ENCODE results near the gene ABCG1. TPM values are rescaled to one million over a fixed set of nuclear protein-coding genes. Genes with fewer than 3 reads are reported as not detected.

The ABCG1 gene
- total and polyA plus RNA-seq, 2 of the 4 experiments (the other 2 are of a cell fraction): 0.19 to 0.36 TPM

DNA sequence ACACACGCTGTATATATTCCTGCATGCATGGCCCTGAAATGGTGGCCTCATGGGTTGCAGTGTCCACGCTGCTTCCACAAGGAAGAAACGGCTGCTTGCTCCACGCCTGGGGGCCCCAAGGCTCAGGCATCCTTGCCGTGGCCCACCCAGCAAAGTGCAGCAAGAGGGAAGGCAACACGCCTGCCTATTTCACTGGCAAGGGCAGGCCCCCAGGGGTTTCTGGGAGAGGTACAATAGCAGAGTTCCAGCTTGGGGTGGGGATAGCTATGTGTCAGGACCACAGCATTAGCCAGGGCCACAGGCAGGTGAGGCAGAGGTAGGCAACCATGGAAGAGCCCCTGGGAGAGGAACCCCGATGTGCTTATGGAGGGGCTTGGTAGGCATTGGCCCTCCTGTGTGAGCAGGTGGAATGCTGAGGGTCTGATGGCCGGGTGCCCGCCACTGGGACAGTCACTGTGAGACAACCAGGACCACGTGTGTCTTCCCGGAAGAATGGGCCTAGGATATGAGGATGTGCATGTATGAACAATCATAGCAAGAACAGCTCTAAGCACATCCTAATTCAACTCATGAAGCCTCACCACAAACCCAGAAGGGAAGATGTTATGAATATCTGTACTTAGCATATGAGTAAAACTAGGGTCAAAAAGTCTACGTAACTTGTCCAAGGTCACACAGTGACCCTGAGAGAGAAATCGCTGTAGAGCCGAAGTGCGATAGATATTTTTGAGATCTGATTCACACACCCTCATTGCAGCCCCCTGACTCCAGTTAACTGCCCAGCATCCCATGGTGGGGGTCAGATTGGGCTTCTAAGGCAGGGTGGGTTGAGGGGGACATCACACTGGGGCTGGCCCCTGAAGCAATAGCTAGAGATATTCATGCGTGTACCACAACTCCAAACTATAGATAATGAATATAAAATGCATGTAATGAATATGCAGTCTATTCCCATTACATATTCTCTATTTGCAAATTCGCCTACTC is 120.1 kb downstream of the ABCG1 start:
- no peak overlapping the region for H4K5ac ChIP-seq (ENCODE audit: low read depth, low read length)
- no peak overlapping the region for H3K14ac ChIP-seq (replicated peaks; ENCODE audit: low read depth, low read length)
- in situ Hi-C loops (cut with MboI; ENCODE audit: low sequenced_read_pairs): no loop called here
- H3K27me3 ChIP-seq (ENCODE audit: control insufficient read depth, insufficient read depth, low read length): peaks cover 14% of the 10 kb centered on the region
- no peaks in the 10 kb centered on the region; the same call in 1 of the 2 replicates for H3K9me1 ChIP-seq (ENCODE audit: insufficient read depth, low read length)
- no peak overlapping the region for H3K23ac ChIP-seq (ENCODE audit: low read depth, low read length)
- H3K18ac ChIP-seq (ENCODE audit: low read depth, low read length): no peak overlapping the region
- H3K4ac ChIP-seq (ENCODE audit: low read depth, low read length): no peak overlapping the region
- H3K79me1 ChIP-seq (ENCODE audit: low read depth in 1 of 2, low read length in 2 of 2): no peaks in the 10 kb centered on the region
- no peak overlapping the region for H2AFZ ChIP-seq (replicated peaks; ENCODE audit: low read length, poor library complexity)
- H4K8ac ChIP-seq (ENCODE audit: low read depth in 2 of 2, low read length in 2 of 2): no peak overlapping the region
- no peak overlapping the region for H3K4me2 ChIP-seq (ENCODE audit: low read depth, low read length)
- ATAC-seq (ENCODE audit: low read depth): no peak
- H3K9me3 ChIP-seq (ENCODE audit: control insufficient read depth, insufficient read depth, low read length): no peaks in the 10 kb centered on the region
- H2AK5ac ChIP-seq (ENCODE audit: low read depth, low read length): no peak overlapping the region
- BruUV-seq (replicated peaks): no TSS peak
- no peak overlapping the region for H3K9ac ChIP-seq (ENCODE audit: low read depth, low read length)
- no peak overlapping the region for H2BK15ac ChIP-seq (ENCODE audit: low read depth, low read length)
- H2BK20ac ChIP-seq (ENCODE audit: low read depth, low read length): no peak overlapping the region
- dilution Hi-C loops (cut with HindIII; ENCODE audit: low sequenced_read_pairs, unreplicated experiment): no loop called here
- no peaks in the 10 kb centered on the region for H4K20me1 ChIP-seq (ENCODE audit: insufficient read depth, low read length)
- no peak overlapping the region for H2BK120ac ChIP-seq (ENCODE audit: low read depth, low read length)
- TF ChIP-seq FOS (IDR thresholded peaks at IDR 0.05; ENCODE audit: low read depth, low read length): no peak
- 66% methylated on average over 3 of the region's 17 CpGs; no CpG with 5 or more reads in 1 of the 2 experiments for WGBS, 2 experiments (ENCODE audit: extremely low coverage in 2 of 2, insufficient read length in 1 of 2)
- H3K4me1 ChIP-seq (ENCODE audit: control insufficient read depth, insufficient read depth, low read length): no peaks in the 10 kb centered on the region; the same call in 1 of the 2 replicates
- DNase-seq: no peak
- H3K4me3 ChIP-seq (ENCODE audit: insufficient read depth, low read depth, low read length): no peak overlapping the region
- intact Hi-C loops (cut with micrococcal nuclease): no loop called here
- ChIA-PET POLR2A (ENCODE audit: unreplicated experiment) (no interaction called here), CTCF (no interaction called here)
- H3K56ac ChIP-seq (ENCODE audit: extremely low read depth, insufficient read depth, low read length): no peak overlapping the region
- no peak overlapping the region for H3K27ac ChIP-seq (ENCODE audit: insufficient read depth, low read length)
- H2AK9ac ChIP-seq (replicated peaks; ENCODE audit: low read depth, low read length, poor library complexity): no peak overlapping the region
- H3K36me3 ChIP-seq (ENCODE audit: control insufficient read depth, insufficient read depth, low read length): no peaks in the 10 kb centered on the region
- H4K91ac ChIP-seq (ENCODE audit: insufficient read depth, low read depth, low read length): no peak overlapping the region
- no peak overlapping the region for H2BK5ac ChIP-seq (ENCODE audit: low read depth, low read length, poor library complexity, severe bottlenecking)
